GM12873 (cell line): Measurements from ENCODE around the gene PACS2.

Experiments
- TF ChIP-seq, protein P1 (sequence below): IDR thresholded peaks from 2 replicates; pipeline ENCODE4 v1.5.1; 2012; ENCODE audit warnings: low read depth, mild to moderate bottlenecking, moderate library complexity, low read length, control low read depth; ENCODE audit not compliant: insufficient read depth; ENCODE audit errors: missing control alignments

The PACS2 gene

DNA sequence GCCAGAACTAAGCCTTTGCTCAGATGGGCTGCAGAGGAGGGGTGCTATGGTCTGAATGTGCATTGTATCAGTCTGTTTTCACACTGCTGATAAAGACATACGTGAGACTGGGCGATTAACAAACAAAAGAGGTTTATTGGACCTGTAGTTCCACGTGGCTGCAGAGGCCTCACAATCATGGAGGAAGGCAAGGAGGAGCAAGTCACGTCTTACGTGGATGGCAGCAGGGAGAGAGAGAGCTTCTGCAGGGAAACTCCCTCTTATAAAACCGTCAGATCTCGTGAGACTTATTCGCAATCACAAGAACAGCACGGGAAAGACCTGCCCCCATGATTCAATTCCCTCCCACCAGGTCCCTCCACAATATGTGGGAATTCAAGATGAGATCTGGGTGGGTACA, 10.0 kb upstream of the PACS2 start:
- TF ChIP-seq, protein P1, sequence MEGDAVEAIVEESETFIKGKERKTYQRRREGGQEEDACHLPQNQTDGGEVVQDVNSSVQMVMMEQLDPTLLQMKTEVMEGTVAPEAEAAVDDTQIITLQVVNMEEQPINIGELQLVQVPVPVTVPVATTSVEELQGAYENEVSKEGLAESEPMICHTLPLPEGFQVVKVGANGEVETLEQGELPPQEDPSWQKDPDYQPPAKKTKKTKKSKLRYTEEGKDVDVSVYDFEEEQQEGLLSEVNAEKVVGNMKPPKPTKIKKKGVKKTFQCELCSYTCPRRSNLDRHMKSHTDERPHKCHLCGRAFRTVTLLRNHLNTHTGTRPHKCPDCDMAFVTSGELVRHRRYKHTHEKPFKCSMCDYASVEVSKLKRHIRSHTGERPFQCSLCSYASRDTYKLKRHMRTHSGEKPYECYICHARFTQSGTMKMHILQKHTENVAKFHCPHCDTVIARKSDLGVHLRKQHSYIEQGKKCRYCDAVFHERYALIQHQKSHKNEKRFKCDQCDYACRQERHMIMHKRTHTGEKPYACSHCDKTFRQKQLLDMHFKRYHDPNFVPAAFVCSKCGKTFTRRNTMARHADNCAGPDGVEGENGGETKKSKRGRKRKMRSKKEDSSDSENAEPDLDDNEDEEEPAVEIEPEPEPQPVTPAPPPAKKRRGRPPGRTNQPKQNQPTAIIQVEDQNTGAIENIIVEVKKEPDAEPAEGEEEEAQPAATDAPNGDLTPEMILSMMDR, result no peak

DNA sequence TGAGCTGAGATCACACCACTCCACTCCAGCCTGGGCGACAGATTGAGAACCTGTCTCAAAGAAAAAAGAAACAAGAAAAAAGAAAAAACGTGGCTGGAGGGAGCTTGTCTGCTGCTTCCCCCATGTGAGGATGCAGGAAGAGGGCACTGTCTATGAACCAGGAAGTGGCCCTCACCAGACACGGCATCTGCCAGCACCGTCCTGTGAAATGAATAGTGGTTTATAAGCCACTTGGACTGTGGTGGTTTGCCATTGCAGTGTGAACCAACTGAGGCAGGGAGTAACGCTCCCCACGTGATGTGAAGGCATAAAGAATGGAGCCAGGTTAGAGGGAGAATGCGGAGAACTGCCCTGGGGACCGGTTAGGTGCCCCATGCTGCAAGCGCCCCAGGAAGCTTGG, 9.2 kb upstream of the PACS2 start:
- TF ChIP-seq, protein P1, result no peak

DNA sequence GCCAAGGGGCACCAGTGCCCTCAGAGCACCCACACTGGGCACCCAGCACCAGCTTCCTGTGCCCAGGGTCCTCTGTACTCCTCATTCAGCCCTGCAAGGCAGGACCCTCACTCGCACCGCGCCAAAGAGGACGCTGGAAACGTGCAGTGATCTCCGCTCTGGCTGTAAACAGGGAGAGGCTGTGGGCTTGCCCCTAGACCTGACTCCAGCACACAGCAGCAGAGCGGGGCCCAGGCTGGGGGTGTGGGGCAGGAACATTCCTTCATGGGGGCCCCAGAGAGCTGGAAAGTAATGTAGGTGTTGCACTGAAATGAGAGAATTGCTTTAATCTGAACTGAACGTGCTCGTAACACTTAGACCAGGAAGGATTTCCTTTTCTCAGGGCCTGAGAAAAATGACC, 8.8 kb upstream of the PACS2 start:
- TF ChIP-seq, protein P1, result no peak

DNA sequence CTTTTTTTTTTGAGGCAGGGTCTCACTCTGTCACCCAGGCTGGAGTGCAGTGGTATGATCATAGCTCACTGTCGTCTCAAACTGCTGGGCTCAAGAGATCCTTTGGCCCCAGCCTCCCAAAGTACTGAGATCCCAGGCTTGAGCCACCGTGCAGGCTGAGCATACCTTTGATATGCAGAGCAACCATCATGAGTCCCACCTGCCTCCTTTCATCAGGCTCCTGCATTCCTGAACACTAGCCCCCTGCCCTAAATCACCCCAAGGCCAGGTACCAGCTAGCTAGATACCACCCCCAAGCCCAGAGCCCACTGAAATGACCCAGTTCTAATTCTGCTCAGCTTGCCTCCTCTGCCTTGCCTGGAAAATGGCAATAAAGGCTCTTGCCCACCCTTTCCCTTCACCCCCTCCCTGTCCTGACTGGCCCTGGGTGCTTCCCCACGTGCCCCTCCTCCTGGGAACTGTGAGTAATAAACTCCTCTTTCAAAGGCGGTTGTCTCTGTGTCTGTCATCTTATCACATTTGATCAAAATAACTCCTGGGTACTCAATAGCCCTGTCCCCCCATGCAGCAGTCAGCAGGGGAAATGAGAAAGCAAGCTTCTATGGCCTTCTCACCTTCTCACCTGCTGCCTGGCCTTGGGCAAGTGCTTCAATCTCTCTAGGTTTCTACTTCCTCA, 7.4 kb upstream of the PACS2 start:
- TF ChIP-seq, protein P1, result no peak

DNA sequence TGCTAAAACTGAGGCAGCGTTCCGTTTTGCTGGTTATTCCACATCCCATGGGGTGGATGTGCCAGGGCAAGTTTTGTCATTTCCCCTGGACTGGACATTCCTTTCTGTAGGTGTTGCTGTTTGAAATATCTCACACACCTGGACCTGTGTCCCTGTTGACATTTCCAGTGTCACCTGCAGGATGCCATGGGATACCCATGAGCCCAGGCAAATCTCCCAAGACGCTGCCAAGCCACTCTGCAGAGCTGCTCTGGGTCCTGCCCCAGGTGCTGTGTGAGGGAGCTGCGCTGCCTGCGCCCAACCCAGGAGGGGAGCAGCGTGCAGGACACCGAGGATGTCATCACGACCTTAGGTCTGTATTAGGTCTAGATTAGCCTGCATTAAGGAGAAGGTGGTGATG, 5.2 kb upstream of the PACS2 start:
- TF ChIP-seq, protein P1, result no peak

DNA sequence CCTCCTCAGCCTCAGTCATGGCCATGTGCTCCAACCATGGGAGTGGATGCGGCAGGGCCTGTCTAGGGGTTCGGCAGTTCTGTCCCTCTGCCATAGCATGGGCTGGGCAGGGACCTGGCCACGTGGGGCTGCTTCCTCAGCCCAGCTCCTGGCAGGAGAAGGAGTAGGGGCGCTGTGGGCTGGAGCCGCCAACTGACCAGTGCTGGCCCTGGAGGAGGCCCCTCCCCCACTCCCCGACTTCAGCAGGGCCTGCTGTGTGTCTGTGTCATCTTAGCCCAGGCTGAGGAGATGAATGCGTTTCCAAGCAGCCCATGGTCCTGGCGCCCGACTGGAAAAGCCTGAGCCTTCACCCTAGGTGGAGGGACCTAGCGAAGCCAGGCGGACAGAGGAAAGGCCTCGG, 2.7 kb upstream of the PACS2 start:
- TF ChIP-seq, protein P1, result no peak

DNA sequence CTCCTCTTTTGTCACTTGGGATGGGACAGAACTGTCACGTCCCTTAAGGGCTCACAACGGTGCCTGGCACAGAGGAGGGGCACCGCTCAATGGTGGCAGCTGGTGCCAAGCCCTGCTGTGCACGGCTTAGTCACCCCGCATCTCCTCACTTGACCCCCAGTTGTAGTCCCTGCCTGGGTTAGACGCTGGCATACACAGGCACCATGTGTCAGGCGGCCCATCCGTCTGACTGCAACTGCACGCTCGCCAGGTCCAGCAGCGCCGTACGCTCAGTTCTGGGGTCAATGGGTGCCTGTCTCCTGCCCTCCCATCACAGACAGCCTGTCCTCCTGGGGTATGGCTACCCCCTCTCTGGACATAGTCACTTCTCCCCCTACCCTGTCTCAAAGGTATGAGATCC, 1.6 kb upstream of the PACS2 start:
- TF ChIP-seq, protein P1, result no peak
